ENCODE measurements around the gene THSD7B. TPM values are rescaled to one million over a fixed set of nuclear protein-coding genes. Genes with fewer than 3 reads are reported as not detected.
"Not testable (repeated sequence)": the region's sequence is repeated elsewhere in the genome, so short reads cannot be mapped to it uniquely, and the experiment has no call there.

Gene THSD7B
- total RNA-seq, 4 donors from 2014 or later, result 0.27 TPM; not detected in 3

DNA sequence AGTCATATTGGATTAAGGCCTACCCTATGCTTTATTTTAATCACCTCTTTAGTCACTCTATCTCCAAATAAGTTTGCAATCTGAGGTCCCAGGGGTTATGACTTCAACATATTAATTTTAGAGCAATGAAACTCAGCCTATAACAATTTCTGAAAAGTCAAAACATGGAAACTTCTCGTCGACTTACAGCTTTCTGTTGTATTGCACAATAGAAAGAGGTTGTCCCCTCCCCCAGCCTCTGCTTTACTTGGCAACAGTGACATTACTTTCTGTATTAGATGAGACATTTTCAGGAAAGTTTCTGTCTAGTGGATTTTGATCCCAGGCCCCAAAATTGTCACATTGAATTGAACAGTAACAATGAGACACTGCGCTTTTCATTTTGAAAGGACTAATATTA lies 326.4 kb downstream of the THSD7B start:
- intact Hi-C loops (cut with DNase I; ENCODE audit: low total_unique reads), result no loop called here
- in situ Hi-C loops (cut with MboI; ENCODE audit: low pct_ligation_motif_present in 1 of 4, low pct_unique_long_range_greater_than_20kb in 1 of 4, low sequenced_read_pairs in 3 of 4), result no loop called here
- Histone ChIP-seq H3K27ac (no peak overlapping the region), H3K27me3 (no peaks in the 10 kb centered on the region), H3K4me1 (no peaks in the 10 kb centered on the region), H3K4me3 (no peak overlapping the region), H3K36me3 (no peaks in the 10 kb centered on the region), H3K9me3 (no peaks in the 10 kb centered on the region)
- no peak for TF ChIP-seq POLR2A (IDR thresholded peaks at IDR 0.05)
- TF ChIP-seq CTCF (IDR thresholded peaks at IDR 0.05), result no peak
- no peak for TF ChIP-seq POLR2AphosphoS5 (IDR thresholded peaks at IDR 0.05)
- TF ChIP-seq EP300 (IDR thresholded peaks at IDR 0.05; ENCODE audit: low read depth), result no peak
- DNase-seq, result no peak
- WGBS, 2 donors (ENCODE audit: low coverage in 1 of 2), result 71 to 78% methylated on average over 3 of the region's 3 CpGs

GRCh38 chr2:137093116-137093515 lies 327.8 kb downstream of the THSD7B start:
- H3K36me3 ChIP-seq, result no peaks in the 10 kb centered on the region
- H3K4me1 ChIP-seq, result no peaks in the 10 kb centered on the region
- intact Hi-C loops (cut with DNase I; ENCODE audit: low total_unique reads), result no loop called here
- H3K4me3 ChIP-seq, result no peak overlapping the region
- no peaks in the 10 kb centered on the region for H3K9me3 ChIP-seq
- H3K27me3 ChIP-seq, result no peaks in the 10 kb centered on the region
- no peak overlapping the region for H3K27ac ChIP-seq
- DNase-seq, result no peak
- WGBS, 2 donors (ENCODE audit: low coverage in 1 of 2), result 64 to 77% methylated on average over 4 of the region's 4 CpGs
- in situ Hi-C loops (cut with MboI; ENCODE audit: low pct_ligation_motif_present in 1 of 4, low pct_unique_long_range_greater_than_20kb in 1 of 4, low sequenced_read_pairs in 3 of 4), result no loop called here
- TF ChIP-seq EP300 (IDR thresholded peaks at IDR 0.05; ENCODE audit: low read depth) (no peak), POLR2AphosphoS5 (IDR thresholded peaks at IDR 0.05) (no peak), CTCF (IDR thresholded peaks at IDR 0.05) (no peak), POLR2A (IDR thresholded peaks at IDR 0.05) (no peak)

DNA sequence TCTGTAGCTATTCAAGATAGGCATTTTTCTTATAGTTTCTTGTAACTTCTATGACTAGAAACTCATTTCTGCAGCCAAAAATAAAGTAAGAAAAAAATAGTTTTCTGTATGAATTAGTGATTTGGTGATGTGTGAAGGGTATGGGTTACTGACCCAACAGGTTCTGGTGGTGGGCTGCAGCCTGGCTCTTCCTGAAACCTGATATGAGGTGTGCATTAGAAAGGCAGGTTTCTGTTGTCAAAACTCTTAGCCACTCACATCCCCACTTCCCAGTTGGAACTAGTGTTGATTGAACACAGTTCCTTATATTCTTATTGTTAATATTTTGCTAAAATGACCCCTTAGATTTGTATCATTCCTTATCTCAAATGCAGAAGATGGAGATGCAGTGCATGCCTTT lies 330.8 kb downstream of the THSD7B start:
- no peak for DNase-seq
- intact Hi-C loops (cut with DNase I; ENCODE audit: low total_unique reads) (no loop called here), in situ Hi-C loops (cut with MboI; ENCODE audit: low pct_ligation_motif_present in 1 of 4, low pct_unique_long_range_greater_than_20kb in 1 of 4, low sequenced_read_pairs in 3 of 4) (no loop called here)
- H3K27ac ChIP-seq, result no peak overlapping the region
- no peak overlapping the region for H3K4me3 ChIP-seq
- H3K36me3 ChIP-seq, result no peaks in the 10 kb centered on the region
- H3K4me1 ChIP-seq, result no peaks in the 10 kb centered on the region
- no peaks in the 10 kb centered on the region for H3K27me3 ChIP-seq
- TF ChIP-seq POLR2A (IDR thresholded peaks at IDR 0.05) (no peak), POLR2AphosphoS5 (IDR thresholded peaks at IDR 0.05) (no peak), CTCF (IDR thresholded peaks at IDR 0.05) (no peak), EP300 (IDR thresholded peaks at IDR 0.05; ENCODE audit: low read depth) (no peak)
- H3K9me3 ChIP-seq, result no peaks in the 10 kb centered on the region

DNA sequence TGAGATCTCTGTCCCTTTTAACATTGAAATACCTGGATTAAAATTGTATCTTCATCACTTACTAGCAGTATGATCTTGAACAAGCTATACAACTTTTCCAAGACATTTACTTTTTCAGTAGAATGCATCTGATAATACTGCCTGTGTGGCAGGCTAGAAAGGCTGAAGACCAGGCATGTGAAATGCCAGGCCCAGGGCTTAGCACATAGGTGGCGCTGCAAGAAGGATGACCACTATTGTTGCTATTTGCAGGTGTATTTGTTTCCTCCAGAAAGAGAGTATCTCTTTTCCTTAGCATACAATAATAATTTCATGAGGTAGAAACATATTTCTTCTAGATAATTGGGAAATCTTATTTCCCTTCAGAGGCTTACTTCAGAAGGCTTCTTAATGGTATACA lies 331.3 kb downstream of the THSD7B start:
- H3K27ac ChIP-seq, result no peak overlapping the region
- H3K36me3 ChIP-seq, result no peaks in the 10 kb centered on the region
- WGBS, 2 donors (ENCODE audit: low coverage in 1 of 2), result 75% methylated on average over 1 of the region's 1 CpG
- TF ChIP-seq POLR2A (IDR thresholded peaks at IDR 0.05) (no peak), POLR2AphosphoS5 (IDR thresholded peaks at IDR 0.05) (no peak), CTCF (IDR thresholded peaks at IDR 0.05) (no peak), EP300 (IDR thresholded peaks at IDR 0.05; ENCODE audit: low read depth) (no peak)
- DNase-seq, result no peak
- H3K4me1 ChIP-seq, result no peaks in the 10 kb centered on the region
- intact Hi-C loops (cut with DNase I; ENCODE audit: low total_unique reads) (no loop called here), in situ Hi-C loops (cut with MboI; ENCODE audit: low pct_ligation_motif_present in 1 of 4, low pct_unique_long_range_greater_than_20kb in 1 of 4, low sequenced_read_pairs in 3 of 4) (no loop called here)
- H3K9me3 ChIP-seq, result no peaks in the 10 kb centered on the region
- no peaks in the 10 kb centered on the region for H3K27me3 ChIP-seq
- H3K4me3 ChIP-seq, result no peak overlapping the region

DNA sequence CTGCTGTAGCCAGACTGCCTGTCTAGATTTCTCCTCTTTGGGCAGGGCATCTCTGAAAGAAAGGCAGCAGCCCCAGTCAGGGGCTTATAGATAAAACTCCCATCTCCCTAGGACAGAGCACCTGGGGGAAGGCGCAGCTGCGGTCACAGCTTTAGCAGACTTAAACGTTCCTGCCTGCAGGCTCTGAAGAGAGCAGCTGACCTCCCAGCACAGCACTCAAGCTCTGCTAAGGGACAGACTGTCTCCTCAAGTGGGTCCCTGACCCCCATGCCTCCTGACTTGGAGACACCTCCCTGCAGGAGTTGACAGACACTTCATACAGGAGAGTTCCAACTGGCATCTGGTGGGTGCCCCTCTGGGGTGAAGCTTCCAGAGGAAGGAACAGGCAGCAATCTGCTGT lies 336.5 kb downstream of the THSD7B start:
- H3K27ac ChIP-seq; H3K27me3 ChIP-seq; H3K4me1 ChIP-seq; in situ Hi-C loops (cut with MboI; ENCODE audit: low pct_ligation_motif_present in 1 of 4, low pct_unique_long_range_greater_than_20kb in 1 of 4, low sequenced_read_pairs in 3 of 4); H3K9me3 ChIP-seq; DNase-seq; H3K4me3 ChIP-seq; H3K36me3 ChIP-seq; intact Hi-C loops (cut with DNase I; ENCODE audit: low total_unique reads): not testable (repeated sequence)
- 96% methylated on average over 3 of the region's 3 CpGs; no CpG with 5 or more reads in 1 of the 2 donors for WGBS, 2 donors (ENCODE audit: low coverage in 1 of 2)
